Trophoblast cell (in vitro differentiated cells and primary cell): ENCODE results near the gene UBXN6.

ENCODE experiments used
- DNase-seq, 2 donors: peaks; one replicate each; pipeline ENCODE4 v3.0.0-alpha.2; 2016
- H2AFZ ChIP-seq: 2 replicates; pipeline ENCODE4 v1.6.1; 2013; ENCODE audit warnings: low read length, moderate library complexity, mild to moderate bottlenecking; ENCODE audit not compliant: insufficient read depth, poor library complexity
- H2AK5ac ChIP-seq: 2 replicates; pipeline ENCODE4 v1.6.1; 2013; ENCODE audit warnings: mild to moderate bottlenecking, low read length
- H2BK120ac ChIP-seq: 2 replicates; pipeline ENCODE4 v1.6.1; 2013; ENCODE audit warnings: low read length, mild to moderate bottlenecking, moderate library complexity; ENCODE audit not compliant: insufficient read depth, poor library complexity
- H2BK12ac ChIP-seq: 2 replicates; pipeline ENCODE4 v1.6.1; 2013; ENCODE audit warnings: mild to moderate bottlenecking, low read length, moderate library complexity
- H2BK5ac ChIP-seq: 2 replicates; pipeline ENCODE4 v1.6.1; 2013; ENCODE audit warnings: low read length, low read depth, moderate library complexity, mild to moderate bottlenecking; ENCODE audit not compliant: poor library complexity
- H3K14ac ChIP-seq: 2 replicates; pipeline ENCODE4 v1.6.1; 2013; ENCODE audit warnings: mild to moderate bottlenecking, low read length
- H3K18ac ChIP-seq: 2 replicates; pipeline ENCODE4 v1.6.1; 2013; ENCODE audit warnings: mild to moderate bottlenecking, low read length
- H3K23ac ChIP-seq: 2 replicates; pipeline ENCODE4 v1.6.1; 2013; ENCODE audit warnings: low read length
- H3K27ac ChIP-seq: 2 replicates; pipeline ENCODE4 v1.5.1; 2013; ENCODE audit warnings: low read depth, mild to moderate bottlenecking, inconsistent platforms, low read length, moderate library complexity
- H3K27me3 ChIP-seq: 2 replicates; pipeline ENCODE4 v1.6.1; 2013; ENCODE audit warnings: inconsistent platforms, mild to moderate bottlenecking, low read length, moderate library complexity; ENCODE audit not compliant: insufficient read depth
- H3K36me3 ChIP-seq, 2 experiments: 1 replicate in 1 of 2; 2 replicates in 1 of 2; pipeline ENCODE4 v1.6.1; 2013; ENCODE audit warnings: low read length in 2 of 2, mild to moderate bottlenecking in 2 of 2, moderate library complexity in 1 of 2; ENCODE audit not compliant: insufficient read depth in 2 of 2, control insufficient read depth in 1 of 2
- H3K4ac ChIP-seq: 2 replicates; pipeline ENCODE4 v1.6.1; 2013; ENCODE audit warnings: low read depth, mild to moderate bottlenecking, low read length, moderate library complexity
- H3K4me1 ChIP-seq, 2 experiments: 1 replicate in 1 of 2; 2 replicates in 1 of 2; pipeline ENCODE4 v1.6.1; 2013; ENCODE audit warnings: low read length in 2 of 2, mild to moderate bottlenecking in 2 of 2, moderate library complexity in 1 of 2; ENCODE audit not compliant: insufficient read depth in 2 of 2, control insufficient read depth in 1 of 2
- H3K4me2 ChIP-seq: 2 replicates; pipeline ENCODE4 v1.6.1; 2013; ENCODE audit warnings: inconsistent platforms, mild to moderate bottlenecking, low read length, moderate library complexity
- H3K4me3 ChIP-seq: 2 replicates; pipeline ENCODE4 v1.5.1; 2013; ENCODE audit warnings: mild to moderate bottlenecking, low read depth, low read length, inconsistent platforms
- H3K79me1 ChIP-seq: one replicate; pipeline ENCODE4 v1.6.1; 2013; ENCODE audit warnings: low read length
- H3K79me2 ChIP-seq: 2 replicates; pipeline ENCODE4 v1.6.1; 2013; ENCODE audit warnings: low read length, mild to moderate bottlenecking; ENCODE audit not compliant: control insufficient read depth, insufficient read depth, poor library complexity
- H3K9ac ChIP-seq: 2 replicates; pipeline ENCODE4 v1.6.1; 2013; ENCODE audit warnings: mild to moderate bottlenecking, low read length
- H3K9me3 ChIP-seq: 2 replicates; pipeline ENCODE4 v1.6.1; 2013; ENCODE audit warnings: low read depth, mild to moderate bottlenecking, control low read depth, inconsistent platforms, low read length; ENCODE audit not compliant: insufficient read depth
- H4K12ac ChIP-seq: 2 replicates; pipeline ENCODE4 v1.6.1; 2013; ENCODE audit warnings: low read depth, mild to moderate bottlenecking, low read length, moderate library complexity
- H4K8ac ChIP-seq: 2 replicates; pipeline ENCODE4 v1.6.1; 2013; ENCODE audit warnings: low read depth, mild to moderate bottlenecking, low read length, moderate library complexity
- H4K91ac ChIP-seq: one replicate; pipeline ENCODE4 v1.6.1; 2013; ENCODE audit warnings: low read depth, mild to moderate bottlenecking, low read length, moderate library complexity
- whole genome bisulfite sequencing: extraction: QIAGEN DNeasy Blood & Tissue Kit; methylation state at CpG from one replicate; pipeline ENCODE4 v1.1.7; 2013; ENCODE audit warnings: missing lambda C conversion rate; ENCODE audit not compliant: insufficient read length, insufficient coverage; ENCODE audit errors: extremely low coverage; 5-methylcytosine and 5-hydroxymethylcytosine counted together

The UBXN6 gene

GRCh38 chr19:4423416-4424126 lies 34.0 kb downstream of the UBXN6 start:
- H4K8ac ChIP-seq = no peak overlapping the region
- no peaks in the 10 kb centered on the region for H3K79me2 ChIP-seq
- H3K14ac ChIP-seq = no peak overlapping the region
- H3K9ac ChIP-seq = no peak overlapping the region
- no peak overlapping the region for H2BK5ac ChIP-seq
- no peak overlapping the region for H3K4me2 ChIP-seq
- no peak overlapping the region for H2AK5ac ChIP-seq
- H3K27ac ChIP-seq = no peak overlapping the region
- no CpG with 5 or more reads among the region's 16 CpGs for WGBS
- no peak for DNase-seq
- no peaks in the 10 kb centered on the region for H3K4me1 ChIP-seq
- H3K23ac ChIP-seq = no peak overlapping the region
- H2BK12ac ChIP-seq = no peak overlapping the region
- H3K36me3 ChIP-seq = peaks cover 44 to 54% of the 10 kb centered on the region in 2 experiments
- H2BK120ac ChIP-seq = no peak overlapping the region
- no peak overlapping the region for H3K4me3 ChIP-seq
- no peak overlapping the region for H4K91ac ChIP-seq
- no peak overlapping the region for H2AFZ ChIP-seq
- no peak overlapping the region for H4K12ac ChIP-seq
- no peaks in the 10 kb centered on the region for H3K9me3 ChIP-seq
- no peak overlapping the region for H3K18ac ChIP-seq
- no peaks in the 10 kb centered on the region for H3K79me1 ChIP-seq
- H3K4ac ChIP-seq = no peak overlapping the region
- no peaks in the 10 kb centered on the region for H3K27me3 ChIP-seq

GRCh38 chr19:4416268-4416667 lies 41.3 kb downstream of the UBXN6 start:
- Histone ChIP-seq H3K4me2 (no peak overlapping the region), H3K9me3 (no peaks in the 10 kb centered on the region), H4K12ac (no peak overlapping the region), H3K23ac (no peak overlapping the region), H4K8ac (no peak overlapping the region), H3K79me1 (no peaks in the 10 kb centered on the region), H2BK120ac (no peak overlapping the region), H3K9ac (no peak overlapping the region), H3K79me2 (peaks cover 2% of the 10 kb centered on the region), H4K91ac (no peak overlapping the region), H3K14ac (no peak overlapping the region), H2BK5ac (no peak overlapping the region), H3K4ac (no peak overlapping the region), H3K4me3 (no peak overlapping the region), H3K18ac (no peak overlapping the region), H2AFZ (no peak overlapping the region), H2AK5ac (no peak overlapping the region), H3K36me3 (peaks cover 35 to 37% of the 10 kb centered on the region in 2 experiments), H2BK12ac (no peak overlapping the region), H3K4me1 (no peaks in the 10 kb centered on the region), H3K27me3 (no peaks in the 10 kb centered on the region), H3K27ac (no peak overlapping the region)
- WGBS = no CpG with 5 or more reads among the region's 9 CpGs
- no peak for DNase-seq

GRCh38 chr19:4415352-4415751 lies 42.2 kb downstream of the UBXN6 start:
- Histone ChIP-seq H3K9ac (no peak overlapping the region), H3K4me2 (no peak overlapping the region), H3K9me3 (no peaks in the 10 kb centered on the region), H3K36me3 (peaks cover 33 to 34% of the 10 kb centered on the region in 2 experiments), H3K4me3 (no peak overlapping the region), H3K27ac (no peak overlapping the region), H3K79me2 (peaks cover 2% of the 10 kb centered on the region), H3K79me1 (no peaks in the 10 kb centered on the region), H4K8ac (no peak overlapping the region), H3K4me1 (no peaks in the 10 kb centered on the region), H4K12ac (no peak overlapping the region), H3K4ac (peak overlapping the region; percentile 12), H3K27me3 (no peaks in the 10 kb centered on the region), H3K18ac (no peak overlapping the region), H2AK5ac (no peak overlapping the region), H4K91ac (no peak overlapping the region), H3K14ac (no peak overlapping the region), H2BK12ac (no peak overlapping the region), H2AFZ (no peak overlapping the region), H2BK5ac (no peak overlapping the region), H2BK120ac (no peak overlapping the region), H3K23ac (no peak overlapping the region)
- DNase-seq = no peak
- WGBS = no CpG with 5 or more reads among the region's 10 CpGs

- no peak overlapping the region for H4K12ac ChIP-seq
- no peak overlapping the region for H4K8ac ChIP-seq
- H2BK120ac ChIP-seq = no peak overlapping the region
- WGBS = no CpG with 5 or more reads among the region's 9 CpGs
- H3K9ac ChIP-seq = no peak overlapping the region
- H2AFZ ChIP-seq = no peak overlapping the region
- H2AK5ac ChIP-seq = no peak overlapping the region
- H3K4me1 ChIP-seq = no peaks in the 10 kb centered on the region
- no peaks in the 10 kb centered on the region for H3K79me1 ChIP-seq
- no peak overlapping the region for H3K27ac ChIP-seq
- no peak overlapping the region for H3K23ac ChIP-seq
- H3K4me2 ChIP-seq = no peak overlapping the region
- no peak for DNase-seq
- no peak overlapping the region for H2BK12ac ChIP-seq
- H3K18ac ChIP-seq = no peak overlapping the region
- H3K9me3 ChIP-seq = no peaks in the 10 kb centered on the region
- H3K14ac ChIP-seq = no peak overlapping the region
- no peak overlapping the region for H3K4ac ChIP-seq
- no peak overlapping the region for H3K4me3 ChIP-seq
- H3K79me2 ChIP-seq = peaks cover 2% of the 10 kb centered on the region
- H3K27me3 ChIP-seq = no peaks in the 10 kb centered on the region
- H4K91ac ChIP-seq = no peak overlapping the region
- peaks cover 31 to 34% of the 10 kb centered on the region in 2 experiments for H3K36me3 ChIP-seq
- no peak overlapping the region for H2BK5ac ChIP-seq
Measured at GRCh38 chr19:4414800-4415321, 42.7 kb downstream of the UBXN6 start.
